Glutamatergic neuron (in vitro differentiated cells): Measurements from ENCODE around the gene CLIC3. TPM values are rescaled to one million over a fixed set of nuclear protein-coding genes. Genes with fewer than 3 reads are reported as not detected.

ENCODE experiments used
- DNase-seq: peaks from one replicate; pipeline ENCODE4 v3.0.0; 2022
- H3K27ac Mint-ChIP-seq: one replicate; pipeline ENCODE4 v1.8.0; 2020; ENCODE audit warnings: mild to moderate bottlenecking, mixed read lengths, inconsistent platforms; ENCODE audit not compliant: unreplicated experiment
- H3K27me3 Mint-ChIP-seq: one replicate; pipeline ENCODE4 v1.8.0; 2020; ENCODE audit warnings: mild to moderate bottlenecking, moderate library complexity, mixed read lengths, inconsistent platforms; ENCODE audit not compliant: unreplicated experiment
- H3K36me3 Mint-ChIP-seq: one replicate; pipeline ENCODE4 v1.8.0; 2020; ENCODE audit warnings: mild to moderate bottlenecking, mixed read lengths, inconsistent platforms; ENCODE audit not compliant: unreplicated experiment
- H3K4me1 Mint-ChIP-seq: one replicate; pipeline ENCODE4 v1.8.0; 2020; ENCODE audit warnings: mild to moderate bottlenecking, low read depth, mixed read lengths, inconsistent platforms; ENCODE audit not compliant: unreplicated experiment
- H3K4me3 Mint-ChIP-seq: one replicate; pipeline ENCODE4 v1.8.0; 2020; ENCODE audit warnings: mild to moderate bottlenecking, mixed read lengths, inconsistent platforms; ENCODE audit not compliant: unreplicated experiment
- H3K9me3 Mint-ChIP-seq: one replicate; pipeline ENCODE4 v1.8.0; 2020; ENCODE audit warnings: mild to moderate bottlenecking, moderate library complexity, mixed read lengths, inconsistent platforms; ENCODE audit not compliant: unreplicated experiment
- CTCF ChIP-seq: fragments of 200-600 bp; sonication (generic); IDR thresholded peaks from one replicate; pipeline ENCODE4 v1.5.0; 2021; ENCODE audit not compliant: partially characterized antibody, unreplicated experiment
- total RNA-seq: library from RNA; stranded (reverse); fragmentation: NEBNext Ultra II Directional; extraction: Animal tissue kit (Norgen Biotek cat#: 25700); gene quantifications from one replicate; pipeline ENCODE4 v1.2.1, GENCODE V29; 2021; ENCODE audit not compliant: unreplicated experiment

Gene CLIC3
- total RNA-seq, 1 donor from 2014 or later, result not detected

- no peaks in the 10 kb centered on the region for H3K27me3 Mint-ChIP-seq
- DNase-seq, result peak; percentile 84
- H3K27ac Mint-ChIP-seq, result no peak overlapping the region
- no peak overlapping the region for H3K4me3 Mint-ChIP-seq
- H3K36me3 Mint-ChIP-seq, result no peaks in the 10 kb centered on the region
- TF ChIP-seq CTCF, result no peak
- no peaks in the 10 kb centered on the region for H3K4me1 Mint-ChIP-seq
- peaks cover 4% of the 10 kb centered on the region for H3K9me3 Mint-ChIP-seq
Observed at GRCh38 chr9:136978073-136978864, 18.1 kb downstream of the CLIC3 start.

- TF ChIP-seq CTCF, result no peak
- DNase-seq, result no peak
- H3K4me3 Mint-ChIP-seq, result no peak overlapping the region
- H3K36me3 Mint-ChIP-seq, result no peaks in the 10 kb centered on the region
- no peaks in the 10 kb centered on the region for H3K4me1 Mint-ChIP-seq
- no peaks in the 10 kb centered on the region for H3K27me3 Mint-ChIP-seq
- peaks cover 4% of the 10 kb centered on the region for H3K9me3 Mint-ChIP-seq
- H3K27ac Mint-ChIP-seq, result no peak overlapping the region
Observed at GRCh38 chr9:136977649-136978072, 18.7 kb downstream of the CLIC3 start.

GRCh38 chr9:136977223-136977622, 19.1 kb downstream of the CLIC3 start, which contains the start of gene PTGDS:
Gene PTGDS, plus strand, starts transcription at chr9:136977504. Its CDS starts 75 bp downstream, at chr9:136977579.
- no peak for DNase-seq
- Mint-ChIP-seq H3K4me3 (no peak within 1 kb of the TSS), H3K36me3 (no peaks in the 10 kb centered on the region), H3K9me3 (peaks cover 4% of the 10 kb centered on the region), H3K27ac (no peak within 1 kb of the TSS), H3K4me1 (no peaks in the 10 kb centered on the region), H3K27me3 (no peaks in the 10 kb centered on the region)
- TF ChIP-seq CTCF, result no peak

- DNase-seq, result no peak
- no peak for TF ChIP-seq CTCF
- Mint-ChIP-seq H3K36me3 (no peaks in the 10 kb centered on the region), H3K27me3 (no peaks in the 10 kb centered on the region), H3K4me3 (no peak overlapping the region), H3K27ac (no peak overlapping the region), H3K9me3 (peaks cover 3% of the 10 kb centered on the region), H3K4me1 (no peaks in the 10 kb centered on the region)
Observed at GRCh38 chr9:136975644-136976043, 20.7 kb downstream of the CLIC3 start.

GRCh38 chr9:136974817-136975535, 21.4 kb downstream of the CLIC3 start:
- Mint-ChIP-seq H3K4me1 (no peaks in the 10 kb centered on the region), H3K36me3 (no peaks in the 10 kb centered on the region), H3K27ac (no peak overlapping the region), H3K9me3 (peaks cover 2% of the 10 kb centered on the region), H3K27me3 (no peaks in the 10 kb centered on the region), H3K4me3 (no peak overlapping the region)
- no peak for DNase-seq
- TF ChIP-seq CTCF, result no peak
